GM12874 (cell line): ENCODE measurements around the gene BTF3.

Source experiments
- CTCF ChIP-seq: IDR thresholded peaks from 2 replicates; pipeline ENCODE4 v1.5.1; 2011; ENCODE audit warnings: low read depth, mild to moderate bottlenecking, control low read depth, low read length, moderate library complexity; ENCODE audit not compliant: insufficient read depth

Gene BTF3

GRCh38 chr5:73542020-73542419, 43.8 kb downstream of the BTF3 start:
- TF ChIP-seq CTCF: no peak

DNA sequence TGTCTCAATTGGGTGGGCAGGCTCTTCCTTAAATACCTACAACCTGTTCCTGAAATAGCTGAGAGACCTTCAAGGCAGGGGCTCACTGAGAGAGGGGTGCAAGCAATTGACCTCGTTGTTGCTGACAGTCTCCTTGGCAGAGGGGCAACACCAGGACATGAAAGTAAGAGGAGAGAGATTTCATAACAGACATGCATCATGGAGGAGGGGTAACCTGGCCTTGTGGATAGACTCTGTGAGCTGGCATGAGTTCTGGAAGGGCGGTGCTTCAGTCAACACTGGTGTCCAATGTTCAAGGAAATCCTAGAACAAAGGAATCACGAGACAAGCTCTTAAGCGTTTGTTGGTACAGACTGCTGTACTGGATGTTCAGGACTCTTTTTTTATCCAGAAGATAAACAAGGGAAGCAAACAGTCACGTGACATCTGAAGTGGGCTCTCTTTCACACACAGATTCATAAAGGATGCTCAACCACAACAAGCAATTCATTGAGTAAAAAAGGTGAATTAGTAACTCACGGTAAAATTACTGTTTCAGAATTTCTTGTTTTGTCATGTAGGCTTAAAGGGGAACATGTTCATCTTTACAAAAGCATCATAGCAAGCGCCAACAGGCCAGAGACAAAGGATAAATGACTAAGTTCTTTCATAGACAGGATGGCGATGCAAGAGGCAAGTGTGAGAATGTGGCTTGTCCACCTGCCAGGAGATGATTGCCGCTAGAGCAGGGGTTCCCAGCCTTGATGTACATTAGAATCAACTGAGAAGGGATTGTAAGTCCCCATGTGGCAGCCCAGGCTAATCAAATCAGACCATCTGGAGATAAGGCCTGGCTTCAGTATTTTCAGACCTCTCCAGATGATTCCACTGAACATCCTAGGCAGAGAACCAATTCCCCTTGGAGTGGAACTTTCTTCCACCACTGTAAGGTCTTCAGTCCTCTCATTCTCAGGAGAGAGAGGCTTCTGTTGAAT, 46.5 kb downstream of the BTF3 start:
- no peak for TF ChIP-seq CTCF

- TF ChIP-seq CTCF: no peak
Observed at GRCh38 chr5:73545403-73545779, 47.1 kb downstream of the BTF3 start.

- no peak for TF ChIP-seq CTCF
Observed at GRCh38 chr5:73550016-73550415, 51.8 kb downstream of the BTF3 start.

GRCh38 chr5:73552642-73553041, 54.4 kb downstream of the BTF3 start:
- no peak for TF ChIP-seq CTCF
